ENCODE data around the gene C13orf46. TPM values are rescaled to one million over a fixed set of nuclear protein-coding genes. Genes with fewer than 3 reads are reported as not detected.

The C13orf46 gene
- total RNA-seq, 2 donors from 2014 or later: 0.59 to 2.7 TPM

DNA sequence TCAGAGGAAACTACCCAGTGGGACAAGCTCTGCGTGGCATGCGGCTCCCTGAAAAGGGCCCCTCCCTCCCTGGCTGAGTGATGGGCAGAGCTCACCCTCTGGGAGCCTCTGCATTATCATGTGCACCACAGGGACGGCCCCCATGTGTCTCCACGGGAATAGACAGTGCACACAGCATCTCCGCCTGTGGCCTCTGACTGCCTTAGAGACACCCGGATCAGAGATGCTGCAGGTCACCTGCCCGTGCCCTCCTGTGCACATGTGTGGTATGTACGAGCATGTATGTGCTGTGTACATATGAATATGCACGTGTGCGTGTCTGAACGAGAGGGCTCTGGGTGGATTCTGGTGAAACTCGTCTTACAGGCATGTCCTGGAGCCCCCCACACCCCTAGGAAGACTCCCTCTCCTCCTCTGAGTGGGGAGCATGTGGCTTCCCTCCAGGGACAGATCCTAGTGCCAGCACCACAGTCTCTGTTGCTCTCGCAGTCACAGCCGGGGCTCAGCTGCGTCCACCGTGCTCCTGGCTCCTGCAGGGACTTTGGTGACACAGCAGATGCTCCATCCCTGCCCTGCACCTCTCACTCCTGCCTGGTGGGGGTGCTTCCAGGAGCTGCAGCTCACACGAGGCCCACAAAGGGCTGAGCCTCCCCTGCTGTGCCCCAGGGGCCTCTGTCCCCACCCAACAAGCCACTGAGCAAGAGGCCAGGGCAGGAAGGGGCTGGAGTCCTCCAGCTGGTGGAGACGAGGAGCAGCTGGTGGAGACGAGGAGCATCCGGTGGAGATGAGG is 19.6 kb downstream of the C13orf46 start:
- no peak for DNase-seq (ENCODE audit: low spot score)
- TF ChIP-seq, protein P1, sequence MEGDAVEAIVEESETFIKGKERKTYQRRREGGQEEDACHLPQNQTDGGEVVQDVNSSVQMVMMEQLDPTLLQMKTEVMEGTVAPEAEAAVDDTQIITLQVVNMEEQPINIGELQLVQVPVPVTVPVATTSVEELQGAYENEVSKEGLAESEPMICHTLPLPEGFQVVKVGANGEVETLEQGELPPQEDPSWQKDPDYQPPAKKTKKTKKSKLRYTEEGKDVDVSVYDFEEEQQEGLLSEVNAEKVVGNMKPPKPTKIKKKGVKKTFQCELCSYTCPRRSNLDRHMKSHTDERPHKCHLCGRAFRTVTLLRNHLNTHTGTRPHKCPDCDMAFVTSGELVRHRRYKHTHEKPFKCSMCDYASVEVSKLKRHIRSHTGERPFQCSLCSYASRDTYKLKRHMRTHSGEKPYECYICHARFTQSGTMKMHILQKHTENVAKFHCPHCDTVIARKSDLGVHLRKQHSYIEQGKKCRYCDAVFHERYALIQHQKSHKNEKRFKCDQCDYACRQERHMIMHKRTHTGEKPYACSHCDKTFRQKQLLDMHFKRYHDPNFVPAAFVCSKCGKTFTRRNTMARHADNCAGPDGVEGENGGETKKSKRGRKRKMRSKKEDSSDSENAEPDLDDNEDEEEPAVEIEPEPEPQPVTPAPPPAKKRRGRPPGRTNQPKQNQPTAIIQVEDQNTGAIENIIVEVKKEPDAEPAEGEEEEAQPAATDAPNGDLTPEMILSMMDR (IDR thresholded peaks at IDR 0.05): no peak

GRCh38 chr13:113953561-113953960 is 20.3 kb downstream of the C13orf46 start:
- peaks cover 0 to 12% of the 10 kb centered on the region in 2 donors for H3K4me1 ChIP-seq
- no peaks in the 10 kb centered on the region for H3K27me3 ChIP-seq
- no peaks in the 10 kb centered on the region for H3K9me3 ChIP-seq
- H3K36me3 ChIP-seq: no peaks in the 10 kb centered on the region
- no peak overlapping the region for H3K27ac ChIP-seq
- no peak overlapping the region for H3K4me3 ChIP-seq
- no peak for DNase-seq (ENCODE audit: low spot score)
- TF ChIP-seq, protein P1 (IDR thresholded peaks at IDR 0.05): no peak

More for the DNA sequence above, 19.6 kb downstream of the C13orf46 start:
- H3K27me3 ChIP-seq: no peaks in the 10 kb centered on the region
- H3K9me3 ChIP-seq: peaks cover 0 to under 1% of the 10 kb centered on the region in 2 donors
- no peaks in the 10 kb centered on the region for H3K36me3 ChIP-seq
- H3K4me3 ChIP-seq: no peak overlapping the region
- no peak overlapping the region for H3K27ac ChIP-seq
- H3K4me1 ChIP-seq: peaks cover 0 to 12% of the 10 kb centered on the region in 2 donors

DNA sequence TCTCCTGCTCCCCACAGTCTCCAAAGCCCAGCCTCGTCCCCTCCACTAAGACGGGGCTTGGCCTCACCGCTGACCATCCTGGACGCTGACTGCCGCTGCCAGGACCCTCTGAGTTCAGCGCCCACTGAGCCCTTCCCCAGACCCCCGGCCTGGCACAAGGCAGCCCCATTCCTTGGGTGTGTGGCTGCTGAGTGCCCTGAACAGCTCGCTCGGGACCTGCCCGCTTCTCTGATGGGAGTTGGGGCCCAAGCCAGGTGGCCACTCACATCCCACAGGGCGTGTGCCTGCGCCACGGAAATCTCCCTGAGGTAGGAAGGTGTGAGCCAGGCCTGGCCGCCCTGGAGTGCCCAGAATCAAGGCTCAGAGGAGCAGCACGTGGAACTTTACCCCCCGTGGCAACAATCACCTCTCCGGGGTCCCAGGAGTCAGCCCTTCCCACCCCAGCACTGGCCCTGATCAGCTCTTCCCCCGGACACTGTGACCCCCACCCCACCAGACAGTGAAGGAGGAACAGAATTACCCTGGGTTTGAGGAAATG is 20.8 kb downstream of the C13orf46 start:
- H3K4me3 ChIP-seq: no peak overlapping the region
- DNase-seq (ENCODE audit: low spot score): no peak
- H3K9me3 ChIP-seq: no peaks in the 10 kb centered on the region
- H3K36me3 ChIP-seq: no peaks in the 10 kb centered on the region
- H3K4me1 ChIP-seq: peaks cover 0 to 12% of the 10 kb centered on the region in 2 donors
- no peak overlapping the region for H3K27ac ChIP-seq
- TF ChIP-seq, protein P1 (IDR thresholded peaks at IDR 0.05): no peak
- H3K27me3 ChIP-seq: no peaks in the 10 kb centered on the region

DNA sequence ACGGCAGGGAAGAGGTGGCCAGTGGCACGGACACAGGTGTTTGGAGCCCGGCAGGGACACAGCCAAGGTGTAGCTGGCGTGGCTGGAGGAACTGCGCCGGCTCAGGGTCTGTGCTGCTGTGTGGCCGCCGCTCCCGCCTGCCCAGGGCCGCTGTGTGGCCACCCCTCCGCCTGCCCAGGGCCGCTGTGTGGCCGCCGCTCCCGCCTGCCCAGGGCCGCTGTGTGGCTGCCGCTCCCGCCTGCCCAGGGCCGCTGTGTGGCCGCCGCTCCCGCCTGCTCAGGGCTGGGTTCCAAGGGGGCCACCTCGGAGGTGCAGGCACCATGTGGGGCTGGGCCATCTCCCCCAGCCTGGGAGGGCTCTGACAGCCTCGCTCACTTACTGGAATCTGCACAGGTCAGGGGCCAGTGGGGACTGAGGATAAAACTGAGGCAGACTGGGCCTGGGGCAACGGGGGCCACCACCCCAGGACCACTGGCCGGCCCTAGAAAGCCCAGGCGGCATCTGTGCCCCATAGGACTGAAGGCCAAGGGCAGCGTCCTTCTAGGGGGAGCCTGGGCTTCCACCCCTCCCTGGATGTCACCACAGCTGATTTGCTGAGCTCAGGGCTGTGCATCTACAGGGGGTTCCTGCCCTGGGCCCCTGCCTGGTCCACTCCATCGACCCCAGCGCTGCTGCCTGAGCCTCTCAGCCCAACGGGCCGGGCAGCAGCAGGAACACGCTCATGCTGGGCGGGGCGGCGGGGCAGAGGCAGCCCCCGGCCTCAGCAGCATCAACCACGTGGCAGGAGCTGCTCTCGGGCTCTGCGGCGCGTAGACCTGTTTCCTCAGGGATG is 21.5 kb downstream of the C13orf46 start:
- Histone ChIP-seq H3K27me3 (no peaks in the 10 kb centered on the region), H3K27ac (no peak overlapping the region), H3K4me3 (no peak overlapping the region), H3K36me3 (no peaks in the 10 kb centered on the region), H3K4me1 (peaks cover 0 to 13% of the 10 kb centered on the region in 2 donors), H3K9me3 (no peaks in the 10 kb centered on the region)
- TF ChIP-seq, protein P1 (IDR thresholded peaks at IDR 0.05): no peak
- no peak for DNase-seq (ENCODE audit: low spot score)

GRCh38 chr13:113951246-113951999 is 22.5 kb downstream of the C13orf46 start:
- Histone ChIP-seq H3K27ac (no peak overlapping the region), H3K9me3 (no peaks in the 10 kb centered on the region), H3K4me1 (peaks cover 0 to 20% of the 10 kb centered on the region in 2 donors), H3K4me3 (peak overlapping the region in 1 of 2 donors; percentile 29), H3K36me3 (no peaks in the 10 kb centered on the region), H3K27me3 (no peaks in the 10 kb centered on the region)
- peak; percentile 90 for DNase-seq (ENCODE audit: low spot score)
- TF ChIP-seq, protein P1 (IDR thresholded peaks at IDR 0.05): peak; percentile 70 to 93

Measured in right atrium auricular region (tissue), 2 donors.